ENCODE results near the gene SLTM.
"Not testable (repeated sequence)": the region's sequence is repeated elsewhere in the genome, so short reads cannot be mapped to it uniquely, and the experiment has no call there.

Gene SLTM

GRCh38 chr15:58873267-58873666 is 60.2 kb downstream of the SLTM start:
- DNase-seq: no peak

DNA sequence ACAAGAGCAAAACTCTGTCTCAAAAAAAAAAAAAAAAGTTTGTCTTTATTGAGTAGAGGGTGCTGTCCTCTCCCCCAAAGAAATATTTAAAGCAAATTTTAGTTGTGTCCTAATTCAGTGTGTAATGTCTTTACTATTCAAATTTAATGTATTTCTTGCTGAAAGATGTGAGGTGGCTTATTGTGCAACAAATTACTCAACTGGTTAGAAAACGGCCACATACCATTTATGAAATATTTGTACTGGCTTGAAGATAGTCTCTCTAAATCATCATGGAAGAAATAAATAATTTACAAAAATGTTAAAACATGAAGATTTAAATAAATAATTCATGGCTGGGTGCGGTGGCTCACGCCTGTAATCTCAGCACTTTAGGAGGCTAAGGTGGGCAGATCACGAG is 63.0 kb downstream of the SLTM start:
- no peak for DNase-seq

GRCh38 chr15:58867926-58868325 is 65.6 kb downstream of the SLTM start:
- DNase-seq: no peak

DNA sequence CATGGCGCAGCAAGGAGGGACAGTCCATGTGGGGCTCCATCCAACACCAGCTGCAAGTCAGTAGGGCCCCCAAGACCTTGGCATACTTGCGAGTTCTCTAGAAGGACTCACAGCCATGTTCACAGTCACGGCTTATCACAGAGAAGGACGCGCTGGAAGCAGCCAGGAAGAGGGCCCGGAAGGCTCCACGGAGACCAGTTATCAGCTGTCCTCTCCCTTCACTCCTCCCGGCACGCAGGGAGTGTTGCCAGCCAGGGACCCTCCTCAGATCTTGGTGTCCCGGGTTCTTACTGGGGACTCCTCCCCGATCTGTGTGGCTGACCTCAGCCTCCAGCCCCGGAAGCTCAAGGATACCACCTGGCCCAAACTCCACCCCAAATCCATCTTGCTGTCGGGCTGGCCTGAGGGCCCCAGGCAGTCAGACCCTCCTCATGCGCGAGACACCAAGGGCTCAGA is 68.0 kb downstream of the SLTM start:
- no peak for DNase-seq

GRCh38 chr15:58864602-58865424 is 68.7 kb downstream of the SLTM start:
- DNase-seq: no peak

- DNase-seq: no peak
These were observed 71.2 kb downstream of the SLTM start for GRCh38 chr15:58862326-58862725.

- DNase-seq: not testable (repeated sequence)
These were observed 76.9 kb downstream of the SLTM start for GRCh38 chr15:58856621-58857020.

DNA sequence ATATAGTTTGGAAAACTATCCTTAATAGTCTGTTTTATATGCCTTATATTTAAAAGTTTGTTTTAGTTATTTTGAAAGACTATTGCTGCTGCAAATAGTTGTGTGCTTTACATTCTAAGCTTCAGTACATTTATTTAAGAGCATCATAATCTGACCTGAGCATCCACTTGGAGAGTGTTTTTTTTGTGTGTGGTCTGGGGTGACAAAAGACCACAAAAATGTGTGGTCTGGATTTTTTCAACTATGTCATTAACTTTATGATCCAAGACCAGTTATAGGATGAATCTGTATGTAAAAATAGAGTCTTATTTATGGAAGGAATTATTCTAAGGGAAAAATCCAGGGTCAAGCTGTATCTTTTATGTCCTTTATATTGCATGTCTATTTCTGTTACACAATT is 77.4 kb downstream of the SLTM start:
- DNase-seq: no peak

DNA sequence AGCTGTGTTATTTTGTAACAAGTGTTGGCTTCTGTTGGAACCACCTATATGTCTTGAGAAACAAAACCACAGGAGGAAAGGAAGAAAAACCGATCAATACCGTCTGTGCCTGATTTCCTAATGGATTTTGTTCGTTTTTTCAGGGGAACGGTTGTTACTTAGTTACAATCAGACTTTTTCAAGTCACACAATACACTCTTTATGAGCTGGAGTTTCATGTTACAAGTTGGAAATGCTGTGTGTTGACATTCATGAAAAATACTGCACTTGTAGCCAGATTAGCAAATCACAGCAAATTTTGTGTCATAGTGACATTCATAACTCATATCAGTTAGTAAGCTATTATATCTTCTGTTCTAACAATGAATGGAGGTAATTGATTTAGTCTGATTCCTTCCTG is 78.9 kb downstream of the SLTM start:
- DNase-seq: no peak

GRCh38 chr15:58852347-58852746 is 81.1 kb downstream of the SLTM start:
- DNase-seq: no peak

- not testable (repeated sequence) for DNase-seq
These were observed 82.3 kb downstream of the SLTM start for GRCh38 chr15:58851205-58851604.

- no peak for DNase-seq
These were observed 90.6 kb downstream of the SLTM start for GRCh38 chr15:58842713-58843396.

- DNase-seq: no peak
These were observed 93.4 kb downstream of the SLTM start for GRCh38 chr15:58840048-58840447.

DNA sequence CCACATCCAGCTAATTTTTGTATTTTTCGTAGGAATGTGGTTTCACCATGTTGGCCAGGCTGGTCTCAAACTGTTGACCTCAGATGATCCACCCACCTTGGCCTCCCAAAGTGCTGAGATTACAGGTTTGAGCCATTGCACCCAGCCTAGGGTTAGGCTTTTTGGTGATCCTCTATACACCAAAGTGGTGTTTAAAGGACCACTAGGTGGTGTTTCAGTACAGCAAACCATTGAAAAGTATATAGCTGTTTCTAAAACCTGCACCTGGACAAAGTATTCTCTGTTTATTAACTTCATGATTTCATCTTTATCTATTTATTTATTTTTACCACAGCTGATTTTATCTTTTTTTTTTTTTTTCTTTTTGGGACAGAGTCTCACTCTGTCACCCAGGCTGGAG is 94.0 kb downstream of the SLTM start:
- DNase-seq: no peak

- not testable (repeated sequence) for DNase-seq
These were observed 99.6 kb downstream of the SLTM start for GRCh38 chr15:58833681-58834426.

DNA sequence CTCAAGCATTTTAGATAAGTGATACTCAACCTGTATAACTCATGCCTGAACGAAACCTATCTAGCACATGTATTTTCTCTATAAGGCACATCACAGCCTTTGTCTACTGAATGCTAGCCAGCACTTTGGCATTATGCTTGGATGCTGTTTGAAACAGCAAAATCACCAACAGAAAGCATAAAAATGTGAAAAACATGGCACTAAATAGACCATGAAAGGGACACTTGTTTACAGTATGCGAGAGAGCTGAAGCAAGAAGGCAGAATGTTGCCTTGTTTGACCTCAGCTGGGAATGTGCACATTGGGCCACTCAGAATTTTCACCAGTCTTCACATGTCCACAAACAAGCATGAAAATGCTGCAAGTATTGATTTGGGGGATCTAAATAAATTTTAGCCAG is 102.9 kb downstream of the SLTM start:
- no peak for DNase-seq
